ENCODE results near the gene TMEM63A. TPM values are rescaled to one million over a fixed set of nuclear protein-coding genes. Genes with fewer than 3 reads are reported as not detected.

The TMEM63A gene
- total RNA-seq, 1 donor from 2014 or later = 41.3 TPM

Other genes with a start within 250 kb of the TMEM63A start
- 103 TPM for gene ENAH, start 229.3 kb downstream of the TMEM63A start, total RNA-seq
- gene SRP9, start 104.6 kb downstream of the TMEM63A start, total RNA-seq = 49.4 TPM
- gene EPHX1, start 72.3 kb downstream of the TMEM63A start, total RNA-seq = 127 TPM
- not detected for gene LEFTY1, start 6.8 kb upstream of the TMEM63A start, total RNA-seq
- 126 TPM for gene PYCR2, start 41.9 kb upstream of the TMEM63A start, total RNA-seq
- 2.6 TPM for gene LEFTY2, start 58.8 kb upstream of the TMEM63A start, total RNA-seq
- gene SDE2, start 117.0 kb upstream of the TMEM63A start, total RNA-seq = 12.3 TPM
- gene H3-3A, start 180.3 kb upstream of the TMEM63A start, total RNA-seq = 214 TPM